Measurements from ENCODE around the gene UBE2G2. TPM values are rescaled to one million over a fixed set of nuclear protein-coding genes. Genes with fewer than 3 reads are reported as not detected.

UBE2G2 gene
- total and polyA plus RNA-seq, 11 donors: 44.3 to 84.4 (median 63.3) TPM

- intact Hi-C loops (cut with DNase I): loop anchor here in 2 of 10 donors (10.0 kb wide), 1 partner anchor 235 kb away; no protein-coding TSS in a partner anchor
- ATAC-seq: no peak
These were observed 51.6 kb downstream of the UBE2G2 start for GRCh38 chr21:44749759-44750674.

GRCh38 chr21:44749116-44749758, 52.4 kb downstream of the UBE2G2 start:
- peak in 1 of 4 donors; percentile 21 for ATAC-seq

More at GRCh38 chr21:44749759-44750674, 51.6 kb downstream of the UBE2G2 start:
- H3K4me1 ChIP-seq: peaks cover 0 to 3% (median 0%) of the 10 kb centered on the region in 12 donors
- H3K27ac ChIP-seq: no peak overlapping the region
- no peak overlapping the region for H3K4me3 ChIP-seq
- 81 to 87% (median 84%) methylated on average over 34 to 47 of the region's 47 CpGs for WGBS, 4 donors
- TF ChIP-seq, protein P1, sequence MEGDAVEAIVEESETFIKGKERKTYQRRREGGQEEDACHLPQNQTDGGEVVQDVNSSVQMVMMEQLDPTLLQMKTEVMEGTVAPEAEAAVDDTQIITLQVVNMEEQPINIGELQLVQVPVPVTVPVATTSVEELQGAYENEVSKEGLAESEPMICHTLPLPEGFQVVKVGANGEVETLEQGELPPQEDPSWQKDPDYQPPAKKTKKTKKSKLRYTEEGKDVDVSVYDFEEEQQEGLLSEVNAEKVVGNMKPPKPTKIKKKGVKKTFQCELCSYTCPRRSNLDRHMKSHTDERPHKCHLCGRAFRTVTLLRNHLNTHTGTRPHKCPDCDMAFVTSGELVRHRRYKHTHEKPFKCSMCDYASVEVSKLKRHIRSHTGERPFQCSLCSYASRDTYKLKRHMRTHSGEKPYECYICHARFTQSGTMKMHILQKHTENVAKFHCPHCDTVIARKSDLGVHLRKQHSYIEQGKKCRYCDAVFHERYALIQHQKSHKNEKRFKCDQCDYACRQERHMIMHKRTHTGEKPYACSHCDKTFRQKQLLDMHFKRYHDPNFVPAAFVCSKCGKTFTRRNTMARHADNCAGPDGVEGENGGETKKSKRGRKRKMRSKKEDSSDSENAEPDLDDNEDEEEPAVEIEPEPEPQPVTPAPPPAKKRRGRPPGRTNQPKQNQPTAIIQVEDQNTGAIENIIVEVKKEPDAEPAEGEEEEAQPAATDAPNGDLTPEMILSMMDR (IDR thresholded peaks at IDR 0.05): no peak
- no peak for TF ChIP-seq POLR2A (IDR thresholded peaks at IDR 0.05)
- no peak for DNase-seq
- H3K27me3 ChIP-seq: peaks cover 0 to 16% (median 5%) of the 10 kb centered on the region in 9 donors
- H3K9me3 ChIP-seq: peaks cover 0 to 9% (median 0%) of the 10 kb centered on the region in 12 donors
- H3K36me3 ChIP-seq: no peaks in the 10 kb centered on the region

GRCh38 chr21:44748621-44749020, 53.0 kb downstream of the UBE2G2 start:
- Histone ChIP-seq H3K9me3 (no peaks in the 10 kb centered on the region), H3K27ac (no peak overlapping the region), H3K27me3 (peaks cover 0 to 16% (median 5%) of the 10 kb centered on the region in 9 donors), H3K36me3 (no peaks in the 10 kb centered on the region), H3K4me1 (peaks cover 0 to 3% (median 0%) of the 10 kb centered on the region in 12 donors), H3K4me3 (no peak overlapping the region)
- intact Hi-C loops (cut with DNase I): loop anchor here in 2 of 10 donors (10.0 kb wide), 1 partner anchor 234 kb away; no protein-coding TSS in a partner anchor
- WGBS, 4 donors: 56 to 65% (median 59%) methylated on average over 14 to 16 of the region's 16 CpGs
- no peak for TF ChIP-seq POLR2A (IDR thresholded peaks at IDR 0.05)
- TF ChIP-seq, protein P1 (IDR thresholded peaks at IDR 0.05): no peak
- ATAC-seq (no peak), DNase-seq (no peak)

More at GRCh38 chr21:44749116-44749758, 52.4 kb downstream of the UBE2G2 start:
- H3K27ac ChIP-seq: no peak overlapping the region
- intact Hi-C loops (cut with DNase I): loop anchor here in 2 of 10 donors (10.0 kb wide), 1 partner anchor 234 kb away; no protein-coding TSS in a partner anchor
- H3K27me3 ChIP-seq: peaks cover 0 to 16% (median 5%) of the 10 kb centered on the region in 9 donors
- H3K36me3 ChIP-seq: no peaks in the 10 kb centered on the region
- WGBS, 4 donors: 72 to 80% (median 75%) methylated on average over 20 to 26 of the region's 26 CpGs
- H3K4me1 ChIP-seq: peaks cover 0 to 3% (median 0%) of the 10 kb centered on the region in 12 donors
- no peak for DNase-seq
- H3K9me3 ChIP-seq: peaks cover 0 to 4% (median 0%) of the 10 kb centered on the region in 12 donors
- TF ChIP-seq, protein P1 (IDR thresholded peaks at IDR 0.05): no peak
- no peak for TF ChIP-seq POLR2A (IDR thresholded peaks at IDR 0.05)
- H3K4me3 ChIP-seq: no peak overlapping the region

Data from heart left ventricle (tissue), 16 donors.